Gastrocnemius medialis (tissue), 4 donors: Measurements from ENCODE around the gene CMPK2.

Experiments
- POLR2A ChIP-seq, 2 donors: fragments of 450-650 bp; IDR thresholded peaks; one replicate each; pipeline ENCODE4 v1.6.1; 2017; ENCODE audit warnings: antibody characterized with exemption in 2 of 2, mild to moderate bottlenecking in 2 of 2, moderate library complexity in 2 of 2
- TF ChIP-seq, protein P1 (sequence below), 5 experiments: fragments of 450-650 bp in 3 of 5; fragments of 200-600 bp in 2 of 5; sonication (generic) in 2 of 5; IDR thresholded peaks in 4 of 5; conservative IDR thresholded peaks in 1 of 5; 1 replicate in 4 of 5; 2 replicates in 1 of 5; pipeline ENCODE4 v1.5.1; 2016 to 2019; ENCODE audit warnings: antibody characterized with exemption in 5 of 5, mild to moderate bottlenecking in 3 of 5, moderate library complexity in 3 of 5

DNA sequence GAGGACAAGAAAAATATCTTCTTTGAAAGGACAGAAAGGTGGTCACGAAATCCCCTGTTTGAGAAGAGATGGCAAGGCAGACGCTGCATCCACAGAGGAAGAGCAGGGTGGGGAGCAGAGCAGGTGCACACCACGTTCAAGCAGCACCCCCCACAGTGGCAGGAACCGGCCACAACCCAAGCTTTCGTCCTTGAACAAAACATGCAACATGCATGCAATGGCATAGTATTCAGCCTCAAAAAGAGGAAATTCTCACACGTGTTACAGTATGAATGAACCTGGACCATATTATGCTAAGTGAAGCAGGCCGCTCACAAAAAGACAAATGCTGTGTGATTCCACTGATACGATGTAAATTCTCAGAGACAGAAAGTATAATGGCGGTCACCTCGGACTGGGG is 51.4 kb downstream of the CMPK2 start:
- TF ChIP-seq, protein P1, sequence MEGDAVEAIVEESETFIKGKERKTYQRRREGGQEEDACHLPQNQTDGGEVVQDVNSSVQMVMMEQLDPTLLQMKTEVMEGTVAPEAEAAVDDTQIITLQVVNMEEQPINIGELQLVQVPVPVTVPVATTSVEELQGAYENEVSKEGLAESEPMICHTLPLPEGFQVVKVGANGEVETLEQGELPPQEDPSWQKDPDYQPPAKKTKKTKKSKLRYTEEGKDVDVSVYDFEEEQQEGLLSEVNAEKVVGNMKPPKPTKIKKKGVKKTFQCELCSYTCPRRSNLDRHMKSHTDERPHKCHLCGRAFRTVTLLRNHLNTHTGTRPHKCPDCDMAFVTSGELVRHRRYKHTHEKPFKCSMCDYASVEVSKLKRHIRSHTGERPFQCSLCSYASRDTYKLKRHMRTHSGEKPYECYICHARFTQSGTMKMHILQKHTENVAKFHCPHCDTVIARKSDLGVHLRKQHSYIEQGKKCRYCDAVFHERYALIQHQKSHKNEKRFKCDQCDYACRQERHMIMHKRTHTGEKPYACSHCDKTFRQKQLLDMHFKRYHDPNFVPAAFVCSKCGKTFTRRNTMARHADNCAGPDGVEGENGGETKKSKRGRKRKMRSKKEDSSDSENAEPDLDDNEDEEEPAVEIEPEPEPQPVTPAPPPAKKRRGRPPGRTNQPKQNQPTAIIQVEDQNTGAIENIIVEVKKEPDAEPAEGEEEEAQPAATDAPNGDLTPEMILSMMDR (IDR thresholded peaks at IDR 0.05 in 4 of 5, conservative IDR thresholded peaks at IDR 0.05 in 1 of 5), result no peak
- TF ChIP-seq POLR2A (IDR thresholded peaks at IDR 0.05), result no peak
